ENCODE data around the gene MAP10.
A peak's percentile ranks its signal among the peaks of the same experiment; 100 is the strongest.

MAP10 gene

GRCh38 chr1:232789651-232790050, 15.6 kb upstream of the MAP10 start:
- Histone ChIP-seq H3K4me3 (ENCODE audit: insufficient read depth in 1 of 2, low read depth in 1 of 2, low read length in 2 of 2) (no peak overlapping the region), H2BK15ac (ENCODE audit: low read depth, poor library complexity, severe bottlenecking) (no peak overlapping the region), H3K36me3 (ENCODE audit: control insufficient read depth in 1 of 2, insufficient read depth in 2 of 2, low read depth in 1 of 2, low read length in 2 of 2) (no peaks in the 10 kb centered on the region), H2BK12ac (ENCODE audit: low read length in 2 of 2) (no peak overlapping the region), H3K9ac (ENCODE audit: low read length) (no peak overlapping the region), H3K14ac (ENCODE audit: low read length in 2 of 2) (no peak overlapping the region), H3K27ac (ENCODE audit: low read length, poor library complexity, severe bottlenecking) (no peak overlapping the region), H2AK5ac (ENCODE audit: low read length, severe bottlenecking) (no peak overlapping the region), H3K4ac (ENCODE audit: low read depth in 1 of 2, low read length in 2 of 2) (no peak overlapping the region), H3K4me2 (ENCODE audit: low read length, poor library complexity, severe bottlenecking) (no peak overlapping the region), H2BK120ac (ENCODE audit: low read depth, low read length) (no peak overlapping the region), H4K8ac (ENCODE audit: low read length) (no peak overlapping the region), H3K18ac (ENCODE audit: low read depth in 1 of 2, low read length in 2 of 2) (no peak overlapping the region), H3K4me1 (ENCODE audit: control insufficient read depth, insufficient read depth, low read depth, low read length) (peaks cover 6% of the 10 kb centered on the region), H3K23ac (ENCODE audit: low read length in 2 of 2) (no peak overlapping the region), H4K91ac (ENCODE audit: low read length) (no peak overlapping the region), H3K79me1 (replicated peaks; ENCODE audit: low read length, poor library complexity, severe bottlenecking) (no peaks in the 10 kb centered on the region), H2AFZ (ENCODE audit: low read depth, low read length) (no peak overlapping the region), H2BK5ac (ENCODE audit: low read depth, low read length, poor library complexity, severe bottlenecking) (no peak overlapping the region), H3K9me3 (ENCODE audit: control insufficient read depth, low read length) (no peaks in the 10 kb centered on the region), H3K27me3 (ENCODE audit: control insufficient read depth in 1 of 2, insufficient read depth in 1 of 2, low read length in 2 of 2) (no peaks in the 10 kb centered on the region)
- DNase-seq: no peak

GRCh38 chr1:232792949-232793348, 12.3 kb upstream of the MAP10 start:
- H3K18ac ChIP-seq (ENCODE audit: low read depth in 1 of 2, low read length in 2 of 2): peak overlapping the region; percentile 4 to 92
- DNase-seq: no peak
- no peaks in the 10 kb centered on the region for H3K9me3 ChIP-seq (ENCODE audit: control insufficient read depth, low read length)
- H3K36me3 ChIP-seq (ENCODE audit: control insufficient read depth in 1 of 2, insufficient read depth in 2 of 2, low read depth in 1 of 2, low read length in 2 of 2): no peaks in the 10 kb centered on the region
- H3K4me2 ChIP-seq (ENCODE audit: low read length, poor library complexity, severe bottlenecking): no peak overlapping the region
- H2BK5ac ChIP-seq (ENCODE audit: low read depth, low read length, poor library complexity, severe bottlenecking): no peak overlapping the region
- no peaks in the 10 kb centered on the region for H3K27me3 ChIP-seq (ENCODE audit: control insufficient read depth in 1 of 2, insufficient read depth in 1 of 2, low read length in 2 of 2)
- H3K27ac ChIP-seq (ENCODE audit: low read length, poor library complexity, severe bottlenecking): peak overlapping the region; percentile 30
- H3K4me3 ChIP-seq (ENCODE audit: insufficient read depth in 1 of 2, low read depth in 1 of 2, low read length in 2 of 2): no peak overlapping the region
- H3K79me1 ChIP-seq (replicated peaks; ENCODE audit: low read length, poor library complexity, severe bottlenecking): no peaks in the 10 kb centered on the region
- H2BK15ac ChIP-seq (ENCODE audit: low read depth, poor library complexity, severe bottlenecking): no peak overlapping the region
- no peak overlapping the region for H2AK5ac ChIP-seq (ENCODE audit: low read length, severe bottlenecking)
- peak overlapping the region in 1 of 2 experiments; percentile 96 for H3K14ac ChIP-seq (ENCODE audit: low read length in 2 of 2)
- peak overlapping the region; percentile 76 for H4K91ac ChIP-seq (ENCODE audit: low read length)
- no peak overlapping the region for H3K9ac ChIP-seq (ENCODE audit: low read length)
- H3K4me1 ChIP-seq (ENCODE audit: control insufficient read depth, insufficient read depth, low read depth, low read length): peaks cover 7% of the 10 kb centered on the region
- H2BK120ac ChIP-seq (ENCODE audit: low read depth, low read length): no peak overlapping the region
- H4K8ac ChIP-seq (ENCODE audit: low read length): no peak overlapping the region
- no peak overlapping the region for H3K23ac ChIP-seq (ENCODE audit: low read length in 2 of 2)
- peak overlapping the region; percentile 34 to 91 for H2BK12ac ChIP-seq (ENCODE audit: low read length in 2 of 2)
- no peak overlapping the region for H2AFZ ChIP-seq (ENCODE audit: low read depth, low read length)
- H3K4ac ChIP-seq (ENCODE audit: low read depth in 1 of 2, low read length in 2 of 2): peak overlapping the region; percentile 2 to 47

- no peak overlapping the region for H2BK120ac ChIP-seq (ENCODE audit: low read depth, low read length)
- H3K36me3 ChIP-seq (ENCODE audit: control insufficient read depth in 1 of 2, insufficient read depth in 2 of 2, low read depth in 1 of 2, low read length in 2 of 2): no peaks in the 10 kb centered on the region
- no peak overlapping the region for H2AK5ac ChIP-seq (ENCODE audit: low read length, severe bottlenecking)
- H3K14ac ChIP-seq (ENCODE audit: low read length in 2 of 2): no peak overlapping the region
- H3K4me2 ChIP-seq (ENCODE audit: low read length, poor library complexity, severe bottlenecking): no peak overlapping the region
- H4K8ac ChIP-seq (ENCODE audit: low read length): no peak overlapping the region
- no peak overlapping the region for H2AFZ ChIP-seq (ENCODE audit: low read depth, low read length)
- peak; percentile 77 for DNase-seq
- no peaks in the 10 kb centered on the region for H3K27me3 ChIP-seq (ENCODE audit: control insufficient read depth in 1 of 2, insufficient read depth in 1 of 2, low read length in 2 of 2)
- H3K4ac ChIP-seq (ENCODE audit: low read depth in 1 of 2, low read length in 2 of 2): no peak overlapping the region
- H3K9ac ChIP-seq (ENCODE audit: low read length): no peak overlapping the region
- no peak overlapping the region for H3K18ac ChIP-seq (ENCODE audit: low read depth in 1 of 2, low read length in 2 of 2)
- H3K9me3 ChIP-seq (ENCODE audit: control insufficient read depth, low read length): no peaks in the 10 kb centered on the region
- H3K79me1 ChIP-seq (replicated peaks; ENCODE audit: low read length, poor library complexity, severe bottlenecking): no peaks in the 10 kb centered on the region
- no peak overlapping the region for H4K91ac ChIP-seq (ENCODE audit: low read length)
- no peak overlapping the region for H2BK5ac ChIP-seq (ENCODE audit: low read depth, low read length, poor library complexity, severe bottlenecking)
- H2BK15ac ChIP-seq (ENCODE audit: low read depth, poor library complexity, severe bottlenecking): no peak overlapping the region
- H3K27ac ChIP-seq (ENCODE audit: low read length, poor library complexity, severe bottlenecking): peak overlapping the region; percentile 84
- 0% methylated on average over 3 of the region's 3 CpGs for WGBS
- H3K4me1 ChIP-seq (ENCODE audit: control insufficient read depth, insufficient read depth, low read depth, low read length): peaks cover 7% of the 10 kb centered on the region
- no peak overlapping the region for H3K4me3 ChIP-seq (ENCODE audit: insufficient read depth in 1 of 2, low read depth in 1 of 2, low read length in 2 of 2)
- no peak overlapping the region for H2BK12ac ChIP-seq (ENCODE audit: low read length in 2 of 2)
- H3K23ac ChIP-seq (ENCODE audit: low read length in 2 of 2): no peak overlapping the region
Observed at GRCh38 chr1:232793944-232794343, 11.3 kb upstream of the MAP10 start.

GRCh38 chr1:232795497-232796053, 9.6 kb upstream of the MAP10 start:
- Histone ChIP-seq H3K4me1 (ENCODE audit: control insufficient read depth, insufficient read depth, low read depth, low read length) (peaks cover 7% of the 10 kb centered on the region), H3K27ac (ENCODE audit: low read length, poor library complexity, severe bottlenecking) (no peak overlapping the region), H4K8ac (ENCODE audit: low read length) (no peak overlapping the region), H3K79me1 (replicated peaks; ENCODE audit: low read length, poor library complexity, severe bottlenecking) (no peaks in the 10 kb centered on the region), H3K14ac (ENCODE audit: low read length in 2 of 2) (no peak overlapping the region), H2AFZ (ENCODE audit: low read depth, low read length) (no peak overlapping the region), H3K27me3 (ENCODE audit: control insufficient read depth in 1 of 2, insufficient read depth in 1 of 2, low read length in 2 of 2) (no peaks in the 10 kb centered on the region), H2BK12ac (ENCODE audit: low read length in 2 of 2) (no peak overlapping the region), H3K36me3 (ENCODE audit: control insufficient read depth in 1 of 2, insufficient read depth in 2 of 2, low read depth in 1 of 2, low read length in 2 of 2) (no peaks in the 10 kb centered on the region), H3K23ac (ENCODE audit: low read length in 2 of 2) (no peak overlapping the region), H3K4me2 (ENCODE audit: low read length, poor library complexity, severe bottlenecking) (no peak overlapping the region), H2BK5ac (ENCODE audit: low read depth, low read length, poor library complexity, severe bottlenecking) (no peak overlapping the region), H4K91ac (ENCODE audit: low read length) (no peak overlapping the region), H3K18ac (ENCODE audit: low read depth in 1 of 2, low read length in 2 of 2) (no peak overlapping the region), H2BK120ac (ENCODE audit: low read depth, low read length) (no peak overlapping the region), H3K4me3 (ENCODE audit: insufficient read depth in 1 of 2, low read depth in 1 of 2, low read length in 2 of 2) (no peak overlapping the region), H2BK15ac (ENCODE audit: low read depth, poor library complexity, severe bottlenecking) (no peak overlapping the region), H2AK5ac (ENCODE audit: low read length, severe bottlenecking) (no peak overlapping the region), H3K9me3 (ENCODE audit: control insufficient read depth, low read length) (no peaks in the 10 kb centered on the region), H3K9ac (ENCODE audit: low read length) (no peak overlapping the region), H3K4ac (ENCODE audit: low read depth in 1 of 2, low read length in 2 of 2) (no peak overlapping the region)
- peak; percentile 17 for DNase-seq
- 95% methylated on average over 2 of the region's 3 CpGs for WGBS
